OCI-LY7 (cell line): Measurements from ENCODE around the gene FEN1. TPM values are rescaled to one million over a fixed set of nuclear protein-coding genes. Genes with fewer than 3 reads are reported as not detected.

Source experiments
- BruUV-seq: library from RNA; stranded (reverse); fragments of 400-500 nt; replicated peaks from 2 replicates; lab custom pipeline; 2021; lab: Mats Ljungman, UMichigan
- CTCF ChIA-PET: fragments of 300-600 bp; sonication (Branson Sonifier 250); formaldehyde crosslinking; loops from one replicate; lab custom pipeline; 2022; ENCODE audit warnings: antibody characterized with exemption; ENCODE audit not compliant: unreplicated experiment; lab: Charles Lee
- POLR2A ChIA-PET: fragments of 300-600 bp; sonication (Branson Sonifier 250); formaldehyde crosslinking; loops from one replicate; lab custom pipeline; 2022; ENCODE audit warnings: antibody characterized with exemption; lab: Charles Lee
- DNase-seq: peaks from one replicate; pipeline ENCODE4 v3.0.0-alpha.2; 2015; ENCODE audit warnings: low spot score
- H2AFZ ChIP-seq: fragments of 200-600 bp; sonication (generic), shearing (Covaris generic); 2 replicates; pipeline ENCODE4 v1.6.1; 2014; ENCODE audit warnings: mild to moderate bottlenecking, antibody characterized with exemption, low read length, moderate library complexity
- H3K27ac ChIP-seq: fragments of 200-600 bp; sonication (generic); 2 replicates; pipeline ENCODE4 v1.5.1; 2014; ENCODE audit warnings: mixed run types, low read depth, mild to moderate bottlenecking, moderate library complexity, low read length, inconsistent platforms; ENCODE audit not compliant: poor library complexity, severe bottlenecking
- H3K36me3 ChIP-seq: fragments of 200-600 bp; sonication (generic); 2 replicates; pipeline ENCODE4 v1.6.1; 2014; ENCODE audit warnings: mild to moderate bottlenecking, antibody characterized with exemption, low read length, moderate library complexity, mixed read lengths; ENCODE audit not compliant: insufficient read depth
- H3K4me1 ChIP-seq: fragments of 200-600 bp; sonication (generic); 2 replicates; pipeline ENCODE4 v1.5.1; 2014; ENCODE audit warnings: mild to moderate bottlenecking, low read length; ENCODE audit not compliant: insufficient read depth, poor library complexity, severe bottlenecking
- H3K4me2 ChIP-seq: fragments of 200-600 bp; sonication (generic); 2 replicates; pipeline ENCODE4 v1.6.1; 2014; ENCODE audit warnings: mild to moderate bottlenecking, low read length
- H3K4me3 ChIP-seq: fragments of 200-600 bp; sonication (generic); 2 replicates; pipeline ENCODE4 v1.5.1; 2014; ENCODE audit warnings: mild to moderate bottlenecking, low read depth, low read length; ENCODE audit not compliant: poor library complexity, severe bottlenecking
- H3K79me2 ChIP-seq: fragments of 200-600 bp; sonication (generic); 2 replicates; pipeline ENCODE4 v1.6.1; 2016; ENCODE audit warnings: low read depth, mild to moderate bottlenecking, low read length, moderate library complexity, mixed read lengths; ENCODE audit not compliant: insufficient read depth
- H3K9me2 ChIP-seq: fragments of 200-600 bp; sonication (generic); 2 replicates; pipeline ENCODE4 v1.6.1; 2016; ENCODE audit warnings: mild to moderate bottlenecking, low read length, mixed read lengths; ENCODE audit not compliant: insufficient read depth
- H3K9me3 ChIP-seq: fragments of 200-600 bp; sonication (generic); 2 replicates; pipeline ENCODE4 v1.6.1; 2014; ENCODE audit warnings: mild to moderate bottlenecking, mixed run types, low read length, mixed read lengths
- H4K20me1 ChIP-seq: fragments of 200-600 bp; sonication (generic); 2 replicates; pipeline ENCODE4 v1.6.1; 2014; ENCODE audit warnings: mild to moderate bottlenecking, antibody characterized with exemption, low read length, moderate library complexity, mixed read lengths; ENCODE audit not compliant: insufficient read depth
- EZH2phosphoT487 ChIP-seq: fragments of 200-600 bp; sonication (generic); IDR thresholded peaks from 2 replicates; pipeline ENCODE4 v1.6.1; 2018; ENCODE audit warnings: low read depth, borderline replicate concordance, mild to moderate bottlenecking, mixed run types, antibody characterized with exemption, low read length, moderate library complexity, mixed read lengths
- intact Hi-C: fragments of 100-400 bp; cut with micrococcal nuclease; formaldehyde crosslinking; loops from one replicate; pipeline ENCODE4 v1.10.0; 2022; ENCODE audit not compliant: unreplicated experiment
- total RNA-seq, 2 experiments: library from RNA; depleted of rRNA in 1 of 2; stranded (reverse); fragments of >200 nt in 1 of 2; shearing (Covaris generic) in 1 of 2; gene quantifications; 2 replicates each; pipeline ENCODE4 v1.2.3, GENCODE V29; 2014 to 2022
- TF ChIP-seq, protein P1 (sequence below): fragments of 200-600 bp; sonication (generic); conservative IDR thresholded peaks from 2 replicates; pipeline ENCODE4 v1.5.1; 2014; ENCODE audit warnings: mild to moderate bottlenecking, antibody characterized with exemption, low read length, moderate library complexity, mixed read lengths

The FEN1 gene
- total RNA-seq, 2 experiments from 2014 or later = 123 to 153 TPM

- no peaks in the 10 kb centered on the region for H3K36me3 ChIP-seq
- no peaks in the 10 kb centered on the region for H3K9me3 ChIP-seq
- H3K27ac ChIP-seq = no peak overlapping the region
- H2AFZ ChIP-seq = no peak overlapping the region
- H3K4me2 ChIP-seq = no peak overlapping the region
- TF ChIP-seq, protein P1, sequence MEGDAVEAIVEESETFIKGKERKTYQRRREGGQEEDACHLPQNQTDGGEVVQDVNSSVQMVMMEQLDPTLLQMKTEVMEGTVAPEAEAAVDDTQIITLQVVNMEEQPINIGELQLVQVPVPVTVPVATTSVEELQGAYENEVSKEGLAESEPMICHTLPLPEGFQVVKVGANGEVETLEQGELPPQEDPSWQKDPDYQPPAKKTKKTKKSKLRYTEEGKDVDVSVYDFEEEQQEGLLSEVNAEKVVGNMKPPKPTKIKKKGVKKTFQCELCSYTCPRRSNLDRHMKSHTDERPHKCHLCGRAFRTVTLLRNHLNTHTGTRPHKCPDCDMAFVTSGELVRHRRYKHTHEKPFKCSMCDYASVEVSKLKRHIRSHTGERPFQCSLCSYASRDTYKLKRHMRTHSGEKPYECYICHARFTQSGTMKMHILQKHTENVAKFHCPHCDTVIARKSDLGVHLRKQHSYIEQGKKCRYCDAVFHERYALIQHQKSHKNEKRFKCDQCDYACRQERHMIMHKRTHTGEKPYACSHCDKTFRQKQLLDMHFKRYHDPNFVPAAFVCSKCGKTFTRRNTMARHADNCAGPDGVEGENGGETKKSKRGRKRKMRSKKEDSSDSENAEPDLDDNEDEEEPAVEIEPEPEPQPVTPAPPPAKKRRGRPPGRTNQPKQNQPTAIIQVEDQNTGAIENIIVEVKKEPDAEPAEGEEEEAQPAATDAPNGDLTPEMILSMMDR = peak; percentile 54
- TF ChIP-seq EZH2phosphoT487 = no peak
- CTCF ChIA-PET = no interaction called here
- H3K4me1 ChIP-seq = no peaks in the 10 kb centered on the region
- intact Hi-C loops = loop anchor here (1.0 to 5.0 kb wide), 2 partner anchors 28 to 359 kb away; no protein-coding TSS in a partner anchor
- BruUV-seq = no TSS peak
- no peaks in the 10 kb centered on the region for H4K20me1 ChIP-seq
- DNase-seq = no peak
- POLR2A ChIA-PET = no interaction called here
- no peaks in the 10 kb centered on the region for H3K9me2 ChIP-seq
- no peaks in the 10 kb centered on the region for H3K79me2 ChIP-seq
- no peak overlapping the region for H3K4me3 ChIP-seq
Measured at GRCh38 chr11:61747967-61748285, 44.8 kb upstream of the FEN1 start.

DNA sequence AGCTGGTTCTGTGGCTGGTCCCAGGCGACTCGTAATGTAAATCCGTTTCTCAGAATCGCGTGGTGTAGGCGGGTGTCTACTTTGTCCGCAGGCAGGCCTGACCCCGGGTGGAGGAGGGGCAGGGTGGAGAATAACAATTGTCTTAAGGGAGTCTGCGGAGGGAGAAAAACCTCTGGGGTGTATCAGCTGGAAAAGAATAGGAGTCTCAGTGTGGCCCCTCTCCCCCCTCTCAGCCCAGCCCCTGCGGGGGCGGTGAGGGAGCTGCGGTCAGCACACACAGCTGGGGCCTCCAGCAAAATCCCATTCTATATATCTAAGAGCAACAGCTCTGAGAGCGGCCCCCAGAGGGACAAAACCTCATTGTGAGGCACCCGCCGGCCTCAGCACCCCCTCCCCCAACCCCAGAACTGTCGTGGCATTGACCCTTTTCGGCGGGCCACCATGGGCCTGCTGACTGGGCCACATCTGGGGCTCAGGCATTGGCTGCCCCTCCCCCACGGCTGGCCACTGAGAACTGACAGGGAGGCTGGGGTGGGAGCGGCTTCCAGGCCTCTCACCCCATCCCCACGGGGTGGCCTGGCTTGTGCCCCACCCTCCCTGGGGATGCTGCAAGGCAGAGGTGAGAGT lies 43.0 kb upstream of the FEN1 start:
- no peak for DNase-seq
- intact Hi-C loops = loop anchor here (5.0 kb wide), 1 partner anchor 358 kb away; no protein-coding TSS in a partner anchor
- BruUV-seq = no TSS peak
- TF ChIP-seq, protein P1 = no peak
- no peak for TF ChIP-seq EZH2phosphoT487
- ChIA-PET CTCF (no interaction called here), POLR2A (no interaction called here)
- H4K20me1 ChIP-seq = no peaks in the 10 kb centered on the region
- no peaks in the 10 kb centered on the region for H3K79me2 ChIP-seq
- no peaks in the 10 kb centered on the region for H3K36me3 ChIP-seq
- no peak overlapping the region for H3K4me3 ChIP-seq
- no peaks in the 10 kb centered on the region for H3K9me2 ChIP-seq
- no peak overlapping the region for H3K4me2 ChIP-seq
- no peaks in the 10 kb centered on the region for H3K4me1 ChIP-seq
- no peaks in the 10 kb centered on the region for H3K9me3 ChIP-seq
- H3K27ac ChIP-seq = no peak overlapping the region
- H2AFZ ChIP-seq = no peak overlapping the region

DNA sequence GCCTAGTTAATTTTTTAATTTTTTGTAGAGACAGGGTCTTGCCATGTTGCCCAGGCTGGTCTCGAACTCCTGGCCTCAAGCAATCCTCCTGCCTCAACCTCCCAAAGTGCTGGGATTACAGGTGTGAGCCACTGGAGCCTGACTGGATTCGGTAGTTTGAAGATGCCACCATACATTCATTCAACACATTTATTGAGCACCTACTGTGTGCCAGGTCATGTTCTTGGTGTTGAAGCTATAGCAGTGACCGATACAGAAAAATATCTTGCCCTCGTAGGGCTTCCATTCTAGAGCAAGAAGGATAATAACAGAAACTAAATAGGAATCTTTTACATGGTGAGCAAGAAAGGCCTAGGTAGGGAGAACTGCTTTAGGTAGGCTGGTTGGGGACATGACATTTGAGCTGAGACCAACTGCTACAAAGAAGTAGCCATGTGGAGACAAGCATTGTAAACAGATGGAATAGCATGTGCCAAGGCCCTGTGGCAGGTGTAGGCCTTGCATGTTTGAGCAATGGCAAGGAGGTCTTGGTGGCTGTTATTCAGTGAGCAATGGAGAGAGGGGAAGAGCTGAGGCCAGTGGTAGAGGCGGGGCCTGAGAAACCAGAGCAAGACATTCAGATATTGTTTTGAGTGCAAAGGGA lies 42.0 kb upstream of the FEN1 start:
- Histone ChIP-seq H3K4me1 (no peaks in the 10 kb centered on the region), H2AFZ (no peak overlapping the region), H3K79me2 (no peaks in the 10 kb centered on the region), H3K9me3 (no peaks in the 10 kb centered on the region), H3K36me3 (no peaks in the 10 kb centered on the region), H4K20me1 (no peaks in the 10 kb centered on the region), H3K4me2 (no peak overlapping the region), H3K9me2 (no peaks in the 10 kb centered on the region), H3K27ac (no peak overlapping the region), H3K4me3 (no peak overlapping the region)
- intact Hi-C loops = no loop called here
- CTCF ChIA-PET = interaction anchor here (0.5 kb wide), 1 partner anchor 11 kb away, joined by 4 read pairs; no protein-coding TSS in a partner anchor
- no peak for TF ChIP-seq EZH2phosphoT487
- TF ChIP-seq, protein P1 = no peak
- POLR2A ChIA-PET = interaction anchor here (0.6 kb wide), 2 partner anchors 60 to 635 kb away, joined by 3 read pairs; no protein-coding TSS in a partner anchor
- no TSS peak for BruUV-seq
- no peak for DNase-seq
